ENCODE data around the gene ZC3H12C.

DNA sequence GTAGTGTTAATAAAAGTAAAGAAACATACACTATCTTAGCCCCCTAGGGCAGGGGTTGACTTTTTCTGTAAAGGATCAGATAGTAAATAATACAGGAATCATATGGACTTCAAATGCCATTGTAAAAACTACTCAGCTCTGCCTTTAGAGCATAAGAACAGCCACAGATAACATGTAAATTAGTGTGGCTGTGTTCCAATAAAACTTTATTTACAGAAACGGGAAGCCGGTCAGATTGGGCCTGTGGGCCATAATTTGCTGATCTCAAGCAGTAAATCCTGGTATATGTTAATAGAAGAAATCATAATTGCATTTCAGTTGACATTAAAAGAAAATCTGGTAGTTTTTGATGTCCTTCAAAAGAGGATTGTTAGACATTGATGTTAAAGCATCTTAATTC is 76.5 kb downstream of the ZC3H12C start:
- no peak for TF ChIP-seq CTCF (IDR thresholded peaks at IDR 0.05)
- no peak for TF ChIP-seq POLR2A (IDR thresholded peaks at IDR 0.05)
